GM12874 (cell line): ENCODE results near the gene TMEM121B.

Experiments
- TF ChIP-seq, protein P1 (sequence below): IDR thresholded peaks from 2 replicates; pipeline ENCODE4 v1.5.1; 2011; ENCODE audit warnings: low read depth, mild to moderate bottlenecking, control low read depth, low read length, moderate library complexity; ENCODE audit not compliant: insufficient read depth

TMEM121B gene

DNA sequence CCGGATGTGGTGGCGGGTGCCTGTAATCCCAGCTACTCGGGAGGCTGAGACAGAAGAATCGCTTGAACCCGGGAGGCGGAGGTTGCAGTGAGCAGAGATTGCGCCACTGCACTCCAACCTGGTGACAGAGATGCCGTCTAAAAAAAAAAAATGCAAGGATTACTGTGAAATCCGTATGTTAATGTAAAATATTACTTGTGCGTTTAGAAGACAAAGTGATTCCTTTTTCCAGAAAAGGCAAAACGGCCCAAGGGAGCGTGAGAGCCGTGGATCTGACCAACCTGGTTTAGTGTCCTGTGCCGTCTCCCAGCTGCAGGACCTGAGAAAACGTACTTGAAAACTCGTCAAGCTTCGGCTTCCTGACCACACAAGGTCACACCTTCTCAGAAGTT lies 37.0 kb upstream of the TMEM121B start:
- TF ChIP-seq, protein P1, sequence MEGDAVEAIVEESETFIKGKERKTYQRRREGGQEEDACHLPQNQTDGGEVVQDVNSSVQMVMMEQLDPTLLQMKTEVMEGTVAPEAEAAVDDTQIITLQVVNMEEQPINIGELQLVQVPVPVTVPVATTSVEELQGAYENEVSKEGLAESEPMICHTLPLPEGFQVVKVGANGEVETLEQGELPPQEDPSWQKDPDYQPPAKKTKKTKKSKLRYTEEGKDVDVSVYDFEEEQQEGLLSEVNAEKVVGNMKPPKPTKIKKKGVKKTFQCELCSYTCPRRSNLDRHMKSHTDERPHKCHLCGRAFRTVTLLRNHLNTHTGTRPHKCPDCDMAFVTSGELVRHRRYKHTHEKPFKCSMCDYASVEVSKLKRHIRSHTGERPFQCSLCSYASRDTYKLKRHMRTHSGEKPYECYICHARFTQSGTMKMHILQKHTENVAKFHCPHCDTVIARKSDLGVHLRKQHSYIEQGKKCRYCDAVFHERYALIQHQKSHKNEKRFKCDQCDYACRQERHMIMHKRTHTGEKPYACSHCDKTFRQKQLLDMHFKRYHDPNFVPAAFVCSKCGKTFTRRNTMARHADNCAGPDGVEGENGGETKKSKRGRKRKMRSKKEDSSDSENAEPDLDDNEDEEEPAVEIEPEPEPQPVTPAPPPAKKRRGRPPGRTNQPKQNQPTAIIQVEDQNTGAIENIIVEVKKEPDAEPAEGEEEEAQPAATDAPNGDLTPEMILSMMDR, result no peak

DNA sequence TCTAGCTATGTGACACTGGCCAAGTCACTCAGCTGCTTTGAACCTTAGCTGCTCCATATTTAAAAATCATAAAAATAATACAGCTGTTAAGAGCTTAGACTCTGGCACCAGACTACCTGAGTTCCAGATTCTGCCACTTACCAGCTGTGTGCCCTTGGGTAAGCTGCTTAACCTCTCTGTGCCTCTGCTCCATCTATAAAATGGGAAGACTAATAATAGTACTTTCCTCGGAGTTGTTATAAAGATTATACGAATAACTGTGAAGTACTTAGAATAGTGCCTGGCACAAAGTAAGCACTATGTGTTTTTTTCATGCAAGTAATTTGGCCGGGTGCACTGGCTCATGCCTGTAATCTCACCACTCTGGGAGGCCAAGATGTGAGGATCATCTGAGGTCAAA lies 36.6 kb upstream of the TMEM121B start:
- TF ChIP-seq, protein P1, result no peak

DNA sequence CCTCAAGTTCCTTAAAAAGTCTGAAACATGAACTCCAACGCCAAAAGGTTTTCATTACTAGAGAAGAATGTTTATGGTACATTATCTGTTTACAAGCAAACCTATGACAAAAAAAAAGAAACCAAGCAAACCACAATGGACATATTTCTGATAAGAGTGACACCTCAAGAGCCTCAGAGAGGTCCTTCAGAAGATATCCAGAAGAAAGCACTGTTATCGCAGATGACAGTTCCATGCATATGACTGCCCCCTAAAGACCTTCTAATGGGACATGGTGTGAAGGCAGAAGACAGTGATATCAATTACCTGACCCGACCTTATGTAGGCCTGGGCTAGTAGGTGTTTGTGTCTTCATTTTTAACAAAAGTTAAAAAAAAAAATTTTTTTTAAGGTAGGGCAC lies 34.8 kb upstream of the TMEM121B start:
- TF ChIP-seq, protein P1, result no peak

DNA sequence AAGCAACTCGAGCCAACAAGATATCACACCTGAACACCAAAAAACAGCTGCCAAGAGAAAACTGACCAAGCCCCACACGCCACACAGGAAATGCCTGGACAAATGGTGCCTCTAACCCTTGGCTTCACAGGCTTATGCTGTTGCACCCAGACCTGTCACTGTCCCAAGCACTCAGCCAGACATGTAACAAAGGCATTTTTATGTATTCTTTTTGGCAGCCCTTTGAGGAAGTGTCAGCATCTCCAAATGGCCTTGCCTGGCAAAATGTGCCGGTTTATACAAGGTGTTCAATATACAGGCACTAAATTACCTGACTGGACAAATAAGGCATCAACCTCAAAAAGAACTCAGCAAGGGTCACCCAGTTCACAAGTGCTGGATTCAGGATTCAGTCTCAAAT lies 31.8 kb upstream of the TMEM121B start:
- TF ChIP-seq, protein P1, result no peak

DNA sequence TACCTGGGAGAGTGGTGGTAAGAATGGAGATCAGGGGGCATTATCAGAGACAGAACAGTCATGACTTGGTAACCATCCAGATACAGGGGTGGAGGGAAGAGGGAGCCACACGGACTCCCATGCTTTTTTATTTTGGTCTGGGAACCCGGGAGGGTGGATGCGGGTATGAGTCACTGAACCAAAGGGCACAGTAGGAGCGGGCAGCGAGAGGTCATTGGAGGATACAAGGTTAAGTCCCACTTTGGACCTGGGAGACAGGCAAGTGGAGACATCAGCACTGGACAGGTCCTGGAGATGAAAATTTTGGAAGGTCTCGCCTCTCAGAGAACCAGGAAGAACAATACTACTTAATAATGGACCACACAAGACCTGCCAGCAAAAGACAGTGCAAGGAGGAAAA lies 31.2 kb upstream of the TMEM121B start:
- TF ChIP-seq, protein P1, result no peak

DNA sequence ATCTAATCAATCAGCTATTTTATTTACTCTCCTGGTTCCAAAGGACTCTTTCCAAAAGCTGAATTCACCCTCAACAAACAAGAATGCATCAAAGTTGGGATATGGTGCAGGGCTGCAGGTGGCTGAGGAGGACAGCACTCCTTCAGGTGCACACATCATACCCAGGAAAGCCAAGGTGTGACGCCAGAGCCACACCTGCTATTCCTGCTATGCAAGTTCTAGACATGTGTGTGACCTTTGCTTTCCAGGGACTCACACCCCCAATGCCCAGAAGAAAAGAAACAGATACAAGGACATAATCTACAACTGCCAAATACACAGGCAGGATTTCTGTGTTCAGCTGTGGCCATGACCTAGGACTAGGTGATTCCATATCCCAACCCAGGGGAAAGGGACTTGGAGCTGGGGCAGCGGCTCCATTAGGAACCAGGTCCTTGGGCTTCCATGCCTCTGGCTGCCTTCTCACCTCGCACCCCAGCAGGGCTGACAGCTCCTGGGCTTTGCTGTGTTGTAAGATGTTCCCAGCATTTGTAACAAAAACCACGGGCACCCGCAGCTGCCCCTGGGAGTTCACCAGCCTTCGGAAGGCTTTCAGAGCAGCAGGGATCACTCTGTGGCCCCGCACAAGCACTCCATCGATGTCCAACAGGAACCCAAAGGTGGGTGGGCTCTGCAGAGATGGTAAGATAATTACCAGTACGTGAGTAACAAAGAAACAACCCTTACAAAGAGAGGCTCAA lies 28.1 kb upstream of the TMEM121B start:
- TF ChIP-seq, protein P1, result no peak

DNA sequence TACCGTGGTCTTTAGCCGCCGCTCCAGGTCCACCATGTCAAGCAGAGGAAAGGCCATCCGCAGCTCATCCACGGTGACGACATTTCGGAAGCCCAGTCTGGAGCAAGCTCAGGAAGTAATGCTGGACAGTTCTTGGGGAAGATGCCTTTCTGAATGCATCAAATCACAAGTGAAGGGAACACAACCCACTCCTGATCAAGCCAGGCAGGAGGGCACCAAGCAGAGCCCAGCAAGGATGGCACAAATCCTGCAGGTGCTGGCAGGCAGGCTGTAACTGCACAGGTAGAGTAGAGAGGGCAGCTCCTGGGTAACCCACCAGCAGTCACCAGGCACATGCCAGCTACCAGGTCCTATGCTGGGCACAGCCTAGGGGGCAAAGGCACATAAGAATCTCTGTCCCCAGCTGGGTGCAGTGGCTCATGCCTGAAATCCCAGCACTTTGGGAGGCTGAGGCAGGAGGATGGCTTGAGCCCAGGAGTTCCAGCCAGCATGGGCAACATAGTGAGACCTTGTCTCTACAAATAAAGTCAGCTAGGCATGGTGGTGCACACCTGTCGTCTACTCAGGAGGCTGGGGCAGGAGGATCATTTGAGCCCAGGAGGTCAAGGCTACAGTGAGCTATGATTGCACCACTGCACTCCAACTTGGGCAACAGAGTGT lies 24.0 kb upstream of the TMEM121B start:
- TF ChIP-seq, protein P1, result no peak
